Neural progenitor cell (in vitro differentiated cells): Measurements from ENCODE around the gene CHKA.

ENCODE experiments used
- EZH2 ChIP-seq: fragments of 200-600 bp; sonication (generic); IDR thresholded peaks from 2 replicates; pipeline ENCODE4 v1.6.1; 2017; ENCODE audit warnings: antibody characterized with exemption, mild to moderate bottlenecking, moderate library complexity
- EZH2phosphoT487 ChIP-seq: fragments of 200-600 bp; sonication (generic); IDR thresholded peaks from 2 replicates; pipeline ENCODE4 v1.6.1; 2017; ENCODE audit warnings: antibody characterized with exemption
- TF ChIP-seq, protein P1 (sequence below): fragments of 200-600 bp; sonication (generic); IDR thresholded peaks from 2 replicates; pipeline ENCODE4 v1.5.1; 2017; ENCODE audit warnings: antibody characterized with exemption, mild to moderate bottlenecking

DNA sequence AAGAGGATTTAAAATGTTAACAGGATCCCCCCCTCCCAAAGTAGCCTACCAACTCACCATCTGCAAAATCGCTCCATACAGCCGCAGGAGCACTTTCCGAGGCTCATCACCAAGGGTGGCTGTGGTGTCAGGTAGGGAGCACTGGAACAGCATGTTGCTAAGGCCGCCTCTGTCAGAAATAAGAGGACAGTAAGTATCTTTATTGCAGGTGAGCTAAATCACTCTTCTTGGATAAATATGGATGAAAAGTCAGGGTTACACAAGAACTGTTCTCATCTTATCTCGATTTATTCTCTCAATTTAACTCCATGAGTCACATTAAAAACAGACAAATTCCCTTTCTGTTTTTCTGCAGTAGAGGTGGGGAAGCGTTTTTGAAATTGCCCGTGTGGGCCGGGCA, 24.2 kb downstream of the CHKA start:
- TF ChIP-seq, protein P1, sequence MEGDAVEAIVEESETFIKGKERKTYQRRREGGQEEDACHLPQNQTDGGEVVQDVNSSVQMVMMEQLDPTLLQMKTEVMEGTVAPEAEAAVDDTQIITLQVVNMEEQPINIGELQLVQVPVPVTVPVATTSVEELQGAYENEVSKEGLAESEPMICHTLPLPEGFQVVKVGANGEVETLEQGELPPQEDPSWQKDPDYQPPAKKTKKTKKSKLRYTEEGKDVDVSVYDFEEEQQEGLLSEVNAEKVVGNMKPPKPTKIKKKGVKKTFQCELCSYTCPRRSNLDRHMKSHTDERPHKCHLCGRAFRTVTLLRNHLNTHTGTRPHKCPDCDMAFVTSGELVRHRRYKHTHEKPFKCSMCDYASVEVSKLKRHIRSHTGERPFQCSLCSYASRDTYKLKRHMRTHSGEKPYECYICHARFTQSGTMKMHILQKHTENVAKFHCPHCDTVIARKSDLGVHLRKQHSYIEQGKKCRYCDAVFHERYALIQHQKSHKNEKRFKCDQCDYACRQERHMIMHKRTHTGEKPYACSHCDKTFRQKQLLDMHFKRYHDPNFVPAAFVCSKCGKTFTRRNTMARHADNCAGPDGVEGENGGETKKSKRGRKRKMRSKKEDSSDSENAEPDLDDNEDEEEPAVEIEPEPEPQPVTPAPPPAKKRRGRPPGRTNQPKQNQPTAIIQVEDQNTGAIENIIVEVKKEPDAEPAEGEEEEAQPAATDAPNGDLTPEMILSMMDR, result no peak
- TF ChIP-seq EZH2 (no peak), EZH2phosphoT487 (no peak)
